Gastrocnemius medialis (tissue), 4 donors: ENCODE measurements around the gene USP46.

Experiments
- CTCF ChIP-seq, 5 experiments: fragments of 450-650 bp in 3 of 5; fragments of 200-600 bp in 2 of 5; sonication (generic) in 2 of 5; IDR thresholded peaks in 4 of 5; conservative IDR thresholded peaks in 1 of 5; 1 replicate in 4 of 5; 2 replicates in 1 of 5; pipeline ENCODE4 v1.5.1; 2016 to 2019; ENCODE audit warnings: antibody characterized with exemption in 5 of 5, mild to moderate bottlenecking in 3 of 5, moderate library complexity in 3 of 5
- POLR2A ChIP-seq, 2 donors: fragments of 450-650 bp; IDR thresholded peaks; one replicate each; pipeline ENCODE4 v1.6.1; 2017; ENCODE audit warnings: antibody characterized with exemption in 2 of 2, mild to moderate bottlenecking in 2 of 2, moderate library complexity in 2 of 2

- no peak for TF ChIP-seq CTCF (IDR thresholded peaks at IDR 0.05 in 4 of 5, conservative IDR thresholded peaks at IDR 0.05 in 1 of 5)
- TF ChIP-seq POLR2A (IDR thresholded peaks at IDR 0.05) = no peak
These were observed 53.1 kb downstream of the USP46 start for GRCh38 chr4:52606040-52606439.
